GM18520 (cell line): ENCODE measurements around the gene RAMP3.
"Not testable (repeated sequence)": the region's sequence is repeated elsewhere in the genome, so short reads cannot be mapped to it uniquely, and the experiment has no call there.

Experiments
- ATAC-seq: cut with Tn5 transposase; IDR thresholded peaks from one replicate; pipeline ENCODE4 v1.9.1; 2021; ENCODE audit not compliant: unreplicated experiment

Gene RAMP3

DNA sequence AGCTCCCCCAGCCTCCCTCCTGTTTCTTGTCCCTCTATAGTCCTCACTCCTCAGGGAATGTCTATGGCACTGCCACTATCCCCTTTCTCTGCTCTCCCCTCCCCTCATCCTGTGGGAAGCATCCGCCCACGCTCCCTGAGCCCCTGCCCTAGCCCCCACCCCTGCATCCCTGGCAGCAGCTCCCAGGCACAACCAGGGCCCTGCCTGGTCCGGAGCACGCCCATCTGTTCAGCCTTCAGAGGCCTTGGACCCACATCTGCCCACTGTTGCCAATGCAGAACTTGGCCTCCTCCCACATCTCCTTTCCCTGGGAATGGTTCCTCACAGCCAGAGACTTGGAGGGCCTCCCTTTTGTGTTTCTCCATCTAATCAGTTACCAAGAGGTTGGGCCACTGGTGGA, 25.7 kb upstream of the RAMP3 start:
- no peak for ATAC-seq

GRCh38 chr7:45132708-45133320, 24.8 kb upstream of the RAMP3 start:
- ATAC-seq: no peak

DNA sequence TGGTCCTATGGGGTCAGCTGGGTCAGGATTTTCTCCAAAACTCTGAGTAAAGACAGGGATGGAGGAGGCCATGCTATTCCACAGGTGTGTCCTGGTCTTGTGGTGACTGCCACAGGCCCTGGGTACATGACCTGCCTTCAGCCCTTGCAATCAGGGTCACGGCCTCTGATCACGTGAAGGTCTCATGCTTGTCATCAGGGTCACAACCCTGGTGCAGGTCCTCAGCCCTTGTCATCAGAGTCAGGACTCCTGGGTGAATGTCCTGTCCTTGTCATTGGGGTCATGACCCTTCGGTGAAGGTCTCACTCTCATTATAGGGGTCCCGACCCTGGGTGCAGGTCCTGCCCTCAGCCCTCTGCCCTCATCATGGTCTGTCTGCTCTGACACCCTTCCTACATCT, 24.2 kb upstream of the RAMP3 start:
- ATAC-seq: no peak

GRCh38 chr7:45133877-45134276, 23.7 kb upstream of the RAMP3 start:
- no peak for ATAC-seq

GRCh38 chr7:45136106-45137060, 21.2 kb upstream of the RAMP3 start:
- no peak for ATAC-seq

GRCh38 chr7:45138433-45139267, 18.9 kb upstream of the RAMP3 start:
- no peak for ATAC-seq

DNA sequence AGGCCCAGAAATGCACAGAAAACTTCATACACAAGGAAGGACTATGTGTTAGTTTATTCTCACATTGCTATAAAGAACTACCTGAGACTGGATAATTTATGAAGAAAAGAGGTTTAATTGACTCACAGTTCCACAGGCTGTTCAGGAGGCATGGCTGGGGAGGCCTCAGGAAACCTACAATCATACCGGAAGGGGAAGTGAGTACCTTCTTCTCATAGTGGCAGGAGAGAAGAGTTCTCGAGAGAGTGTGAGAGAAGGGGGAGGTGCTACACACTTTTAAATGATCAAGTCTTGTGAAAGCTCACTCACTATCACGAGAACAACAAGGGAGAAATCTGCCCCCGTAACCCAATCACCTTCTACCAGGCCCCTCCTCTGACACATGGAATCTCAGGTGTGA, 16.8 kb upstream of the RAMP3 start:
- ATAC-seq: no peak

GRCh38 chr7:45143616-45144015, 14.0 kb upstream of the RAMP3 start:
- no peak for ATAC-seq

DNA sequence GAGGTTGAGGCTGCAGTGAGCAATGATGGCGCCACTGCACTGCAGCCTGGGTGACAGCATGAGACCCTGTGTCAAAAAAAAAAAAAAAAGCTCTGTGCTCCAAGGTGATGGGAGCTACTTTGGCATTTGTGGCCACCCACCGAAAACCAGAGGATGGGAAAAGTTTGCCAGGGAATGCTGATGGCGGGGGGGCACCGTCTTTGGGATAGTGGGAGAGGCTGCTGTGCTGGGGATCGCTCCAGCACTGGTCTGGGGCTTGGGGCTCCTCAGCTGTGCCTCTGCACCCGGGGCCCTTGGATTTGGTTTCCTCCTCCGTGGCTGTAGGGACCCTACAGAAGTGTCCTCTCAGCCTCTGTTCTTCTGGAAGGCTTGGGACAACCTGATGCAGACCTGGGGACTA, 11.7 kb upstream of the RAMP3 start:
- no peak for ATAC-seq

DNA sequence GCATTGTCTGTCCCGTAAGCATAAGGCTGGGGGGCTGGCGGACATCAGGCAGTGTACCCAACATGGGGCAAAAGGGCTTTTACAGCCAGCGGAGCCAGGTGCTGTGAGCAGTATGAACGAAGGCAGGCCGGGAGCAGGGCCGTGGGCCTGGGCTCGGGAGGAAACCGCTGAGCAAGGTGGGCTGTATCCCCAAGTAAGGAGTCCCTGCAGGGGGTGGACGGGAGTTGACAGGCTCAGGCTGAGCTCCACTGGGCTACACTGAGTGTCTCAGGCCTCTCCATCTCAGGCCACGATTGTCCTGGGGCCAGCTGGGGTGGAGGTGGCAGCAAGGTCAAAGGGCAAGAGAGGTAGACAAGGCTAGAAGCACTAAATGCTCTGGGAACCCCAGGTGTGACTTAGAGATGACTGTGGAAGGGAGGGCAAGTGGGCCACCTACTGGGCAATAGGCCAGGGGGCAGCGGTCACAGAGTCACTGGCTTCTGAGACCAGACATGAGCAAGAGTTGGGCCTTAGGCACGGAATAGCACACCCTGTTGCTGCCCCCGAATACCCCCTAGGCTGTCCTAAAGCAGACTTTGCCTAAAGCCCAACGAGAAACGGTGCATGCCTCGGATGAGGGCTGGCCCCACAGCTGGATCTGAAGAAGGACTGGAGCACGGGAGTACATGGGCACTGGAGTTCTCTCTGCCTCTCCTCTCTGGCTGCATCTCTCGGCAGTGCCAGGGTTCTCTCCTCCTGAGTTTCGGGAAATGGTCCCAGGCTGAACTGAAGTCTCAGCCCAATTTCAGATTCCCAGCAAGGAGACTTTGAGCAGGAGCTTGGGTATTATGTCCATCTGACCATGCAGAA, 10.8 kb upstream of the RAMP3 start:
- no peak for ATAC-seq

GRCh38 chr7:45147858-45148652, 9.5 kb upstream of the RAMP3 start:
- no peak for ATAC-seq

DNA sequence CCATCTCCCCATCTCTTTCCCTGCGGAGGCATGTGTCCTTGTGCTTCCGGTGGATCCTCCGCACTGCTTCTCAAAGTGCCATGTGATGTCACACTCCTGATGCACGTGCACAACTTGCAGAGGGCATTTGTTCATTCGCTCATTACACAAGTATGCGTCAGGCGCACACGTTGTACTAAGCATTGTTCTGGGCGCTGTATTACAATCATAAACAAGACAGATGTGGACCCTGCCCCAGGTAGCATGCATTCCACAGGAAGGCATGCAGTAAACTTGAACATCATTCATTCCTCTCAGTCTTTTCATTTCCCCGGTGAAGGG, 9.0 kb upstream of the RAMP3 start:
- no peak for ATAC-seq

DNA sequence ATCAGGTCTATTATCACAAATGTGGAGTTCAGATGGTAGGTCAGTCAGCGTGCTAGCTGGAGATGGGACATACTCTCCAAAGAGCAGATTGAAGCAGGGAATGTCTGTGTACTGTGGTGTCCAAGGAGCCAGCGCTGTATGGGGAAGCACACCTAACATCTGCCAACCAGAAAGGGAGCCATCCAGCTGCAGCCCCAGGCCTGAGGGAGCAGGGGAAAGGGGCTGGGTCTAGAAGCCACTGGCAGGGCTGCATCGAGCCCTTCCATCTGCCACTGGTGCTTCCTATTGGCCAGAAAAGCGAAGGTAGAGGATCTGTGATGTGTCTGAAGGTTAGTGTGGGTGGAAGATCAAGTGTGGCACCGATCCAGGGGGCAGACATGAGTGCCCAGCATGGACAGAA, 8.0 kb upstream of the RAMP3 start:
- ATAC-seq: no peak

DNA sequence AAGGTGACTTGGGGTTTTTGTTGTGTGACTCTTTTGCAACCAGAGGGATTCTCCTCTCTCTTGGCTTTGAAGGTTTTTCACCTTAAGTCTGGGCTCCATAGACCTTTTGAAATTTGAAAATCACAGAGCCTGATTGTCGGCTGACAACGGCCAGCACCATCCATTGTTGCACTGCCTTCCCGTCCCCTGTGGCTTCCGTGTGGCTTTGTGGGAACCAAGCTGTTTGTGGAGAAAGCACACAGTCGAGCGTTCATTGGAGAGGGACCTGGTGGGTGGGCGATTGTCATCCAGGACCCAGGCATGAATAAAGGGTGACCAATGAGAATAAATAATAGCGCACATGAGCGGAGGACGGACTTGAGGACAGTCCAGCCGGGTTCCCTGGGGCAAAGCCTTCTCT, 7.4 kb upstream of the RAMP3 start:
- no peak for ATAC-seq

DNA sequence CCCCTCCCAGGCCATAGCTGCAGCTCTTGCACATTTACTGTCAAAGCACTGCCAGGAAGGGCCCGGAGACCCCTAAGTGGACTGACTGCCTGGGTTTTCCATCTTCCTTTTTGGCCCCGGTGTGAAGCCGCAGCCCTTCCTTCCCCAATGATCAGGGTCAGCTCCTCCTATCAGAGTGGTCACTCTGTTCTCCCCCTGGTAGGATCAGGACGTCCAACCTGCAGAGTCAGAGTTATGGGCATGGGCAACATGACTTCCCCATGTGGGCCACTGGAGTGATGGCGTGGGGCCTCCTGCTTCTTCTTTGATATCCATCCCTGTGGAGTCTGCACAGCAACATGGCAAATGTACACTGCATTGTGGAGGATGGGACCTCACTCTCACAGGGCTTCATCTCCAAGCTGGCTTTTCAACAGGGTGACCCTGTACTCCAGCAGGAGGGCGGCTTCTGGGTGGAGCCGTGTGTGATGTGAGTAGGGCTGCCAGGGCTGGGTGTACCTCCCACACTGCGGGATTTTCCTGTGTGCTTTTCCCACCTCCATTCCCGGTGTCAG, 6.4 kb upstream of the RAMP3 start:
- no peak for ATAC-seq

- no peak for ATAC-seq
These were observed 5.6 kb upstream of the RAMP3 start for GRCh38 chr7:45151967-45152366.

DNA sequence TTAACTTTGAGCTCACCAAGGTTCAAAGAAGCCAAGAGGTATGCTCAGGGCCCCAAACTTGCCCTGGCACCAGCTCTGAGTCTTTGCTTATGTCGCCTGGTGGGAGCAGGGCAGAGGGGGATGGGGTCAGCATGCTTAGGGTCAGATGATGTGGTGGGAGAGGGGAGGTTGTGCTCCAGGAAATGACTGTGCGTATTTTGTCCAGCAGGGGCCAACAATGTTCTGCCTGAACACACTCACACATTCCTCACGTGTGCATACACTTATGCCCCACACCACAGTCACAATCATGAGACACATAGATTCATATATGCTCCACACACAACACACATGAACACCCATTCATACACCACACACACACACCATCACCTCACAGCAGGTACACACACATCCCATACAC, 4.4 kb upstream of the RAMP3 start:
- ATAC-seq: no peak

DNA sequence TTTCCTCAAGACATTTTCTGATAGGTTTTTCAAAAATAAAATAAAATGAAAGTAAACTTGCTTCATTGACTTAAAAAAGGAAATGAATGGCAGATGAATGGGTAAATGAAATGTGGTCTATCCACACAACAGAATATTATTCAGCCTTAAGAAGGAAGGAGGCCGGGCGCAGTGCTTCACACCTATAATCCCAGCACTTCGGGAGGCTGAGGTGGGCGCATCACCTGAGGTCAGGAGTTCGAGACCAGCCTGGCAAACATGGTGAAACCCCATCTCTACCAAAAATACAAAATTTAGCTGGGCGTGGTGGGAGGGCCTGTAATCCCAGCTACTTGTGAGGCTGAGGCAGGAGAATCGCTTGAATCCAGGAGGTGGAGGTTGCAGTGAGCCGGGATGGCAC, 3.7 kb upstream of the RAMP3 start:
- ATAC-seq: not testable (repeated sequence)

GRCh38 chr7:45155357-45155900, 2.2 kb upstream of the RAMP3 start:
- no peak for ATAC-seq
